Measurements from ENCODE around the gene BRINP3.

The BRINP3 gene

DNA sequence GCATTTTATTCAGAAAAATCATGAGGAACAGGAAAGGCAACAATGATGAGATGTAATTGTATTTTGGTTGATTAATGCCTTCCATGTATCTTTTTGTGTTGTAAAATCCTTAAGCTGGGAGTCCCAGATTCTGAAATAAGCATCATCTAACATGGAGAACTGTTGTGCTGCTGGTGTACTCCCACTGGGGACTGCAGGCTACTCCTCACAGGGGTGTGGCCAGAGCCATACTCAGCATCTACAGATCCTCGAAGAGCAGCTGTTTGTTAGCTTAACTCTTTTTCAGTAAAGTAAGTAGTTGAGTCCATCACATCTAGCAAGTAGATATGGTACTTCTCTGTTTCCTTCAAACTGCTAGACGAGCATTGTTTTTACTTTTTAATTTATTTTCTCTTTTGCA is 358.0 kb downstream of the BRINP3 start:
- no peak for TF ChIP-seq ZNF544 (tag by site-specific recombination; IDR thresholded peaks at IDR 0.05)
- CTCF ChIA-PET = interaction anchor here (0.7 kb wide), 2 partner anchors 17 to 34 kb away, joined by 3 to 5 read pairs; no protein-coding TSS in a partner anchor
- no peaks in the 10 kb centered on the region for H3K4me1 ChIP-seq (ENCODE audit: control insufficient read depth, insufficient read depth, low read length)
- POLR2A ChIA-PET = no interaction called here
- no peaks in the 10 kb centered on the region for H3K36me3 ChIP-seq (ENCODE audit: control insufficient read depth in 2 of 2, insufficient read depth in 1 of 2, low read length in 2 of 2)
- no peak overlapping the region for H3K4me3 ChIP-seq (ENCODE audit: low read depth, low read length)
- no peak overlapping the region for H3K27ac ChIP-seq (ENCODE audit: extremely low read depth, low read depth, low read length)
- H3K9me3 ChIP-seq (ENCODE audit: control insufficient read depth, insufficient read depth, low read depth, low read length) = no peaks in the 10 kb centered on the region

DNA sequence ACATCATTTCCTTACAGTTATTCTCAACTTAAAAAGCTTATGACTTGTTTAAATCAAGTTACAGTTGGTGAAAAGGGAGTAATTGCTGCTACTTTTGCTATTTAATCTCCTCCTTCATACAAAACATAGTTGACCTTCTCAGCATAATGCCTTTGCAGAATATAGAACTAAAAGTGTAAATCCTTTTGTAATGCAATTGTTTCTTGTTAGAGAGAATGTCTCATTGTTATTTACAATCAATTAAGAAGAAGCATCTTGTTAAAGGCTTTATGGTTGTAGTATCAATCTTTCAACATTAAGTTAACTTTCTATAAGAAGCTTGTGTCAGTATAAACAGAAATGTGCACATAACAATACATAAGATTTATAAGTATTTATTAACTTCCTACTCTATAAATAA is 360.7 kb downstream of the BRINP3 start:
- H3K36me3 ChIP-seq (ENCODE audit: control insufficient read depth in 2 of 2, insufficient read depth in 1 of 2, low read length in 2 of 2) = no peaks in the 10 kb centered on the region
- H3K4me1 ChIP-seq (ENCODE audit: control insufficient read depth, insufficient read depth, low read length) = no peaks in the 10 kb centered on the region
- H3K4me3 ChIP-seq (ENCODE audit: low read depth, low read length) = no peak overlapping the region
- no peaks in the 10 kb centered on the region for H3K9me3 ChIP-seq (ENCODE audit: control insufficient read depth, insufficient read depth, low read depth, low read length)
- no peak overlapping the region for H3K27ac ChIP-seq (ENCODE audit: extremely low read depth, low read depth, low read length)
- TF ChIP-seq, protein P1, sequence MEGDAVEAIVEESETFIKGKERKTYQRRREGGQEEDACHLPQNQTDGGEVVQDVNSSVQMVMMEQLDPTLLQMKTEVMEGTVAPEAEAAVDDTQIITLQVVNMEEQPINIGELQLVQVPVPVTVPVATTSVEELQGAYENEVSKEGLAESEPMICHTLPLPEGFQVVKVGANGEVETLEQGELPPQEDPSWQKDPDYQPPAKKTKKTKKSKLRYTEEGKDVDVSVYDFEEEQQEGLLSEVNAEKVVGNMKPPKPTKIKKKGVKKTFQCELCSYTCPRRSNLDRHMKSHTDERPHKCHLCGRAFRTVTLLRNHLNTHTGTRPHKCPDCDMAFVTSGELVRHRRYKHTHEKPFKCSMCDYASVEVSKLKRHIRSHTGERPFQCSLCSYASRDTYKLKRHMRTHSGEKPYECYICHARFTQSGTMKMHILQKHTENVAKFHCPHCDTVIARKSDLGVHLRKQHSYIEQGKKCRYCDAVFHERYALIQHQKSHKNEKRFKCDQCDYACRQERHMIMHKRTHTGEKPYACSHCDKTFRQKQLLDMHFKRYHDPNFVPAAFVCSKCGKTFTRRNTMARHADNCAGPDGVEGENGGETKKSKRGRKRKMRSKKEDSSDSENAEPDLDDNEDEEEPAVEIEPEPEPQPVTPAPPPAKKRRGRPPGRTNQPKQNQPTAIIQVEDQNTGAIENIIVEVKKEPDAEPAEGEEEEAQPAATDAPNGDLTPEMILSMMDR (tag by site-specific recombination; IDR thresholded peaks at IDR 0.05) = no peak
- TF ChIP-seq RBAK (tag by site-specific recombination; IDR thresholded peaks at IDR 0.05) (no peak), SALL2 (tag by site-specific recombination; IDR thresholded peaks at IDR 0.05; ENCODE audit: borderline replicate concordance) (no peak)
- TF ChIP-seq, protein P2, sequence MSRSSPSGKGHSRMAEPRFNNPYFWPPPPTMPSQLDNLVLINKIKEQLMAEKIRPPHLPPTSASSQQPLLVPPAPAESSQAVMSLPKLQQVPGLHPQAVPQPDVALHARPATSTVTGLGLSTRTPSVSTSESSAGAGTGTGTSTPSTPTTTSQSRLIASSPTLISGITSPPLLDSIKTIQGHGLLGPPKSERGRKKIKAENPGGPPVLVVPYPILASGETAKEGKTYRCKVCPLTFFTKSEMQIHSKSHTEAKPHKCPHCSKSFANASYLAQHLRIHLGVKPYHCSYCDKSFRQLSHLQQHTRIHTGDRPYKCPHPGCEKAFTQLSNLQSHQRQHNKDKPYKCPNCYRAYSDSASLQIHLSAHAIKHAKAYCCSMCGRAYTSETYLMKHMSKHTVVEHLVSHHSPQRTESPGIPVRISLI (tag by site-specific recombination; IDR thresholded peaks at IDR 0.05) = no peak
- POLR2A ChIA-PET = no interaction called here
- CTCF ChIA-PET = no interaction called here

DNA sequence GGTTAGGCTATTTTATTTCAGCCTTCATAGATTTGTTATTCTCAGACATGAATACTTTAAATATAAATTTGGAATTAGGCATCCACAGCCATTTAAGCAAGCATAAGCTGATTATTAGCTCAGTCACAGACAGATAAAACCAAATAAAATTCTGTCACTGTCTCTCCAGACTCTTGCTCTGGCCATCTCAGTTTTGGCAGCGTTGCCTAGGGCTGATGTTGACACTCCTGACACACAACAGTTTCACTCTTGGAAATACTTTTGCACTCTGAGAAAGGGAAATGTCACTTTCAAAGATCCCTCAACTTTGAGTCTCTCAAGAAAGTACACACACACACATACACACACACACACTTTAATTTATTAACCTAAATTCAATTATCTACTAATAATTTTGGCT is 372.7 kb downstream of the BRINP3 start:
- Histone ChIP-seq H3K4me1 (ENCODE audit: control insufficient read depth, insufficient read depth, low read length) (no peaks in the 10 kb centered on the region), H3K27ac (ENCODE audit: extremely low read depth, low read depth, low read length) (no peak overlapping the region), H3K36me3 (ENCODE audit: control insufficient read depth in 2 of 2, insufficient read depth in 1 of 2, low read length in 2 of 2) (no peaks in the 10 kb centered on the region), H3K4me3 (ENCODE audit: low read depth, low read length) (no peak overlapping the region), H3K9me3 (ENCODE audit: control insufficient read depth, insufficient read depth, low read depth, low read length) (no peaks in the 10 kb centered on the region)
- ChIA-PET CTCF (interaction anchor here (0.6 to 1.0 kb wide), 2 partner anchors 21 to 1255 kb away, joined by 3 read pairs; no protein-coding TSS in a partner anchor), POLR2A (no interaction called here)
- TF ChIP-seq ZNF311 (tag by site-specific recombination; IDR thresholded peaks at IDR 0.05; ENCODE audit: borderline replicate concordance) (no peak), ZFP3 (tag by site-specific recombination; IDR thresholded peaks at IDR 0.05; ENCODE audit: low read depth) (no peak), EGR2 (tag by site-specific recombination; IDR thresholded peaks at IDR 0.05; ENCODE audit: low read depth) (no peak), ZNF155 (tag by site-specific recombination; IDR thresholded peaks at IDR 0.05) (no peak), ZXDB (tag by site-specific recombination; IDR thresholded peaks at IDR 0.05) (no peak), GFI1B (tag by site-specific recombination; IDR thresholded peaks at IDR 0.05) (no peak), ZNF473 (tag by site-specific recombination; IDR thresholded peaks at IDR 0.05) (no peak), FEZF1 (tag by site-specific recombination; IDR thresholded peaks at IDR 0.05) (no peak)
- TF ChIP-seq, protein P3, sequence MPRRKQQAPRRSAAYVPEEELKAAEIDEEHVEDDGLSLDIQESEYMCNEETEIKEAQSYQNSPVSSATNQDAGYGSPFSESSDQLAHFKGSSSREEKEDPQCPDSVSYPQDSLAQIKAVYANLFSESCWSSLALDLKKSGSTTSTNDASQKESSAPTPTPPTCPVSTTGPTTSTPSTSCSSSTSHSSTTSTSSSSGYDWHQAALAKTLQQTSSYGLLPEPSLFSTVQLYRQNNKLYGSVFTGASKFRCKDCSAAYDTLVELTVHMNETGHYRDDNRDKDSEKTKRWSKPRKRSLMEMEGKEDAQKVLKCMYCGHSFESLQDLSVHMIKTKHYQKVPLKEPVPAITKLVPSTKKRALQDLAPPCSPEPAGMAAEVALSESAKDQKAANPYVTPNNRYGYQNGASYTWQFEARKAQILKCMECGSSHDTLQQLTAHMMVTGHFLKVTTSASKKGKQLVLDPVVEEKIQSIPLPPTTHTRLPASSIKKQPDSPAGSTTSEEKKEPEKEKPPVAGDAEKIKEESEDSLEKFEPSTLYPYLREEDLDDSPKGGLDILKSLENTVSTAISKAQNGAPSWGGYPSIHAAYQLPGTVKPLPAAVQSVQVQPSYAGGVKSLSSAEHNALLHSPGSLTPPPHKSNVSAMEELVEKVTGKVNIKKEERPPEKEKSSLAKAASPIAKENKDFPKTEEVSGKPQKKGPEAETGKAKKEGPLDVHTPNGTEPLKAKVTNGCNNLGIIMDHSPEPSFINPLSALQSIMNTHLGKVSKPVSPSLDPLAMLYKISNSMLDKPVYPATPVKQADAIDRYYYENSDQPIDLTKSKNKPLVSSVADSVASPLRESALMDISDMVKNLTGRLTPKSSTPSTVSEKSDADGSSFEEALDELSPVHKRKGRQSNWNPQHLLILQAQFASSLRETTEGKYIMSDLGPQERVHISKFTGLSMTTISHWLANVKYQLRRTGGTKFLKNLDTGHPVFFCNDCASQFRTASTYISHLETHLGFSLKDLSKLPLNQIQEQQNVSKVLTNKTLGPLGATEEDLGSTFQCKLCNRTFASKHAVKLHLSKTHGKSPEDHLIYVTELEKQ (tag by site-specific recombination; IDR thresholded peaks at IDR 0.05; ENCODE audit: borderline replicate concordance) = no peak
- TF ChIP-seq, protein P4, sequence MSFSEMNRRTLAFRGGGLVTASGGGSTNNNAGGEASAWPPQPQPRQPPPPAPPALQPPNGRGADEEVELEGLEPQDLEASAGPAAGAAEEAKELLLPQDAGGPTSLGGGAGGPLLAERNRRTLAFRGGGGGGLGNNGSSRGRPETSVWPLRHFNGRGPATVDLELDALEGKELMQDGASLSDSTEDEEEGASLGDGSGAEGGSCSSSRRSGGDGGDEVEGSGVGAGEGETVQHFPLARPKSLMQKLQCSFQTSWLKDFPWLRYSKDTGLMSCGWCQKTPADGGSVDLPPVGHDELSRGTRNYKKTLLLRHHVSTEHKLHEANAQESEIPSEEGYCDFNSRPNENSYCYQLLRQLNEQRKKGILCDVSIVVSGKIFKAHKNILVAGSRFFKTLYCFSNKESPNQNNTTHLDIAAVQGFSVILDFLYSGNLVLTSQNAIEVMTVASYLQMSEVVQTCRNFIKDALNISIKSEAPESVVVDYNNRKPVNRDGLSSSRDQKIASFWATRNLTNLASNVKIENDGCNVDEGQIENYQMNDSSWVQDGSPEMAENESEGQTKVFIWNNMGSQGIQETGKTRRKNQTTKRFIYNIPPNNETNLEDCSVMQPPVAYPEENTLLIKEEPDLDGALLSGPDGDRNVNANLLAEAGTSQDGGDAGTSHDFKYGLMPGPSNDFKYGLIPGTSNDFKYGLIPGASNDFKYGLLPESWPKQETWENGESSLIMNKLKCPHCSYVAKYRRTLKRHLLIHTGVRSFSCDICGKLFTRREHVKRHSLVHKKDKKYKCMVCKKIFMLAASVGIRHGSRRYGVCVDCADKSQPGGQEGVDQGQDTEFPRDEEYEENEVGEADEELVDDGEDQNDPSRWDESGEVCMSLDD (tag by site-specific recombination; IDR thresholded peaks at IDR 0.05) = no peak
- TF ChIP-seq, protein P5, sequence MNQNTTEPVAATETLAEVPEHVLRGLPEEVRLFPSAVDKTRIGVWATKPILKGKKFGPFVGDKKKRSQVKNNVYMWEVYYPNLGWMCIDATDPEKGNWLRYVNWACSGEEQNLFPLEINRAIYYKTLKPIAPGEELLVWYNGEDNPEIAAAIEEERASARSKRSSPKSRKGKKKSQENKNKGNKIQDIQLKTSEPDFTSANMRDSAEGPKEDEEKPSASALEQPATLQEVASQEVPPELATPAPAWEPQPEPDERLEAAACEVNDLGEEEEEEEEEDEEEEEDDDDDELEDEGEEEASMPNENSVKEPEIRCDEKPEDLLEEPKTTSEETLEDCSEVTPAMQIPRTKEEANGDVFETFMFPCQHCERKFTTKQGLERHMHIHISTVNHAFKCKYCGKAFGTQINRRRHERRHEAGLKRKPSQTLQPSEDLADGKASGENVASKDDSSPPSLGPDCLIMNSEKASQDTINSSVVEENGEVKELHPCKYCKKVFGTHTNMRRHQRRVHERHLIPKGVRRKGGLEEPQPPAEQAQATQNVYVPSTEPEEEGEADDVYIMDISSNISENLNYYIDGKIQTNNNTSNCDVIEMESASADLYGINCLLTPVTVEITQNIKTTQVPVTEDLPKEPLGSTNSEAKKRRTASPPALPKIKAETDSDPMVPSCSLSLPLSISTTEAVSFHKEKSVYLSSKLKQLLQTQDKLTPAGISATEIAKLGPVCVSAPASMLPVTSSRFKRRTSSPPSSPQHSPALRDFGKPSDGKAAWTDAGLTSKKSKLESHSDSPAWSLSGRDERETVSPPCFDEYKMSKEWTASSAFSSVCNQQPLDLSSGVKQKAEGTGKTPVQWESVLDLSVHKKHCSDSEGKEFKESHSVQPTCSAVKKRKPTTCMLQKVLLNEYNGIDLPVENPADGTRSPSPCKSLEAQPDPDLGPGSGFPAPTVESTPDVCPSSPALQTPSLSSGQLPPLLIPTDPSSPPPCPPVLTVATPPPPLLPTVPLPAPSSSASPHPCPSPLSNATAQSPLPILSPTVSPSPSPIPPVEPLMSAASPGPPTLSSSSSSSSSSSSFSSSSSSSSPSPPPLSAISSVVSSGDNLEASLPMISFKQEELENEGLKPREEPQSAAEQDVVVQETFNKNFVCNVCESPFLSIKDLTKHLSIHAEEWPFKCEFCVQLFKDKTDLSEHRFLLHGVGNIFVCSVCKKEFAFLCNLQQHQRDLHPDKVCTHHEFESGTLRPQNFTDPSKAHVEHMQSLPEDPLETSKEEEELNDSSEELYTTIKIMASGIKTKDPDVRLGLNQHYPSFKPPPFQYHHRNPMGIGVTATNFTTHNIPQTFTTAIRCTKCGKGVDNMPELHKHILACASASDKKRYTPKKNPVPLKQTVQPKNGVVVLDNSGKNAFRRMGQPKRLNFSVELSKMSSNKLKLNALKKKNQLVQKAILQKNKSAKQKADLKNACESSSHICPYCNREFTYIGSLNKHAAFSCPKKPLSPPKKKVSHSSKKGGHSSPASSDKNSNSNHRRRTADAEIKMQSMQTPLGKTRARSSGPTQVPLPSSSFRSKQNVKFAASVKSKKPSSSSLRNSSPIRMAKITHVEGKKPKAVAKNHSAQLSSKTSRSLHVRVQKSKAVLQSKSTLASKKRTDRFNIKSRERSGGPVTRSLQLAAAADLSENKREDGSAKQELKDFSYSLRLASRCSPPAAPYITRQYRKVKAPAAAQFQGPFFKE (tag by site-specific recombination; IDR thresholded peaks at IDR 0.05; ENCODE audit: borderline replicate concordance) = no peak

All from HEK293 (cell line).